Sigmoid colon (tissue), 7 donors: Measurements from ENCODE around the gene GLA. TPM values are rescaled to one million over a fixed set of nuclear protein-coding genes. Genes with fewer than 3 reads are reported as not detected.

ENCODE experiments used
- DNase-seq: peaks from one replicate; pipeline ENCODE4 v3.0.0-alpha.2; 2019
- H3K27ac ChIP-seq, 4 donors: fragments of 200-600 bp; sonication (generic); one replicate each; pipeline ENCODE4 v1.5.1; 2016 to 2019; ENCODE audit warnings: mild to moderate bottlenecking in 1 of 4
- H3K27me3 ChIP-seq, 3 donors: fragments of 200-600 bp; sonication (generic); one replicate each; pipeline ENCODE4 v1.5.1; 2019; ENCODE audit warnings: mild to moderate bottlenecking in 1 of 3
- H3K36me3 ChIP-seq, 4 donors: fragments of 200-600 bp; sonication (generic); one replicate each; pipeline ENCODE4 v1.5.1; 2016 to 2019
- H3K4me1 ChIP-seq, 4 donors: fragments of 200-600 bp; sonication (generic); one replicate each; pipeline ENCODE4 v1.5.1; 2017 to 2019
- H3K4me3 ChIP-seq, 4 donors: fragments of 200-600 bp; sonication (generic); one replicate each; pipeline ENCODE4 v1.5.1; 2017 to 2019; ENCODE audit warnings: mild to moderate bottlenecking in 2 of 4, moderate library complexity in 1 of 4
- H3K9me3 ChIP-seq, 4 donors: fragments of 200-600 bp in 3 of 4; sonication (generic) in 3 of 4; one replicate each; pipeline versions ENCODE4 v1.5.1 to v1.6.1; 2013 to 2019
- EP300 ChIP-seq, 4 donors: sonication (generic); formaldehyde crosslinking; IDR thresholded peaks; one replicate each; pipeline ENCODE4 v1.6.1; 2017; ENCODE audit warnings: antibody characterized with exemption in 4 of 4
- POLR2A ChIP-seq, 2 donors: fragments of 450-650 bp; IDR thresholded peaks; one replicate each; pipeline ENCODE4 v1.6.1; 2016; ENCODE audit warnings: antibody characterized with exemption in 2 of 2, mild to moderate bottlenecking in 2 of 2, moderate library complexity in 2 of 2
- POLR2AphosphoS5 ChIP-seq, 4 donors: sonication (generic); formaldehyde crosslinking; IDR thresholded peaks; one replicate each; pipeline ENCODE4 v1.6.1; 2017; ENCODE audit warnings: antibody characterized with exemption in 4 of 4
- WGBS, 2 donors: extraction: QIAGEN DNeasy Blood & Tissue Kit; methylation state at CpG; one replicate each; pipeline ENCODE4 v1.1.7; 2013; 5-methylcytosine and 5-hydroxymethylcytosine counted together
- intact Hi-C: fragments of 100-400 bp; cut with DNase I; formaldehyde crosslinking; loops from one replicate; pipeline ENCODE4 v1.15.1; 2023
- polyA plus RNA-seq, 3 donors: library from polyadenylated mRNA; stranded (reverse); fragments of 200-250 nt; gene quantifications; one replicate each; pipeline ENCODE4 v1.2.3, GENCODE V29; 2013
- total RNA-seq, 4 donors: library from RNA; depleted of rRNA; stranded (reverse); fragments of >200 nt; gene quantifications; one replicate each; pipeline ENCODE4 v1.1.0, GENCODE V29; 2016
- TF ChIP-seq, protein P1 (sequence below), 4 experiments: fragments of 450-650 bp in 3 of 4; fragments of 200-600 bp in 1 of 4; IDR thresholded peaks; one replicate each; pipeline ENCODE4 v1.5.1; 2016 to 2019; ENCODE audit warnings: antibody characterized with exemption in 4 of 4, mild to moderate bottlenecking in 3 of 4, moderate library complexity in 2 of 4
- donor health status: healthy with polysubstance abuse.
- donor health status: Bipolar disorder and iron deficiency.
- donor health status: healthy.

The GLA gene
- total and polyA plus RNA-seq, 7 donors, result 6.0 to 24.0 (median 14.1) TPM

- no peak overlapping the region for H3K27ac ChIP-seq
- DNase-seq, result no peak
- TF ChIP-seq EP300 (IDR thresholded peaks at IDR 0.05) (no peak), POLR2AphosphoS5 (IDR thresholded peaks at IDR 0.05) (no peak), POLR2A (IDR thresholded peaks at IDR 0.05) (no peak)
- TF ChIP-seq, protein P1, sequence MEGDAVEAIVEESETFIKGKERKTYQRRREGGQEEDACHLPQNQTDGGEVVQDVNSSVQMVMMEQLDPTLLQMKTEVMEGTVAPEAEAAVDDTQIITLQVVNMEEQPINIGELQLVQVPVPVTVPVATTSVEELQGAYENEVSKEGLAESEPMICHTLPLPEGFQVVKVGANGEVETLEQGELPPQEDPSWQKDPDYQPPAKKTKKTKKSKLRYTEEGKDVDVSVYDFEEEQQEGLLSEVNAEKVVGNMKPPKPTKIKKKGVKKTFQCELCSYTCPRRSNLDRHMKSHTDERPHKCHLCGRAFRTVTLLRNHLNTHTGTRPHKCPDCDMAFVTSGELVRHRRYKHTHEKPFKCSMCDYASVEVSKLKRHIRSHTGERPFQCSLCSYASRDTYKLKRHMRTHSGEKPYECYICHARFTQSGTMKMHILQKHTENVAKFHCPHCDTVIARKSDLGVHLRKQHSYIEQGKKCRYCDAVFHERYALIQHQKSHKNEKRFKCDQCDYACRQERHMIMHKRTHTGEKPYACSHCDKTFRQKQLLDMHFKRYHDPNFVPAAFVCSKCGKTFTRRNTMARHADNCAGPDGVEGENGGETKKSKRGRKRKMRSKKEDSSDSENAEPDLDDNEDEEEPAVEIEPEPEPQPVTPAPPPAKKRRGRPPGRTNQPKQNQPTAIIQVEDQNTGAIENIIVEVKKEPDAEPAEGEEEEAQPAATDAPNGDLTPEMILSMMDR (IDR thresholded peaks at IDR 0.05), result no peak
- WGBS, 2 donors, result 94 to 100% methylated on average over 1 of the region's 1 CpG
- no peaks in the 10 kb centered on the region for H3K36me3 ChIP-seq
- H3K27me3 ChIP-seq, result no peaks in the 10 kb centered on the region
- no peaks in the 10 kb centered on the region for H3K4me1 ChIP-seq
- H3K9me3 ChIP-seq, result no peaks in the 10 kb centered on the region
- intact Hi-C loops, result no loop called here
- H3K4me3 ChIP-seq, result no peak overlapping the region
These were observed 42.4 kb downstream of the GLA start for GRCh38 chrX:101365301-101365795.

- intact Hi-C loops, result no loop called here
- no peaks in the 10 kb centered on the region for H3K9me3 ChIP-seq
These were observed 45.0 kb downstream of the GLA start for GRCh38 chrX:101362757-101363156.

DNA sequence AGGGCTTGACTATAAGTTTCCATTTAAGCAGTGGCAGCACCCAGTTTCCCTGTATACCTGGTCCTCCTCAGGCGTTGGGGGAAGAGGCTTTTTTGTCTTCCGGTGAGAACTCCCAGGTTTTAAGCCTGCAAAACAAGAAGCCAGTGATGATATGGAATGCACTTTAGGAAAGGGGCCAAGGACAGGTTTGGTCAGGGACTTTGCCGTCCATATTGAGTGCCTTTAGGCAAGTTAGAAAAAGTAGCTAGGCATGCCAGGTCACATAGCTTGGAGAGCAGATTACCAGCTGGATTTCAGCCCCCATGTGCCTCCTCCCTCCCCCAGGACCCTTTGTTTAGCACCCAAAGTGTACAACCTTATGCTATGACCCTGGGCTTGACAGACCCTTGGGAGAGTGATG is 45.6 kb downstream of the GLA start:
- no peaks in the 10 kb centered on the region for H3K9me3 ChIP-seq
- no peaks in the 10 kb centered on the region for H3K27me3 ChIP-seq
- TF ChIP-seq, protein P1 (IDR thresholded peaks at IDR 0.05), result no peak
- TF ChIP-seq POLR2A (IDR thresholded peaks at IDR 0.05) (no peak), EP300 (IDR thresholded peaks at IDR 0.05) (no peak), POLR2AphosphoS5 (IDR thresholded peaks at IDR 0.05) (no peak)
- DNase-seq, result no peak
- H3K27ac ChIP-seq, result no peak overlapping the region
- H3K4me1 ChIP-seq, result no peaks in the 10 kb centered on the region
- H3K4me3 ChIP-seq, result no peak overlapping the region
- no peaks in the 10 kb centered on the region for H3K36me3 ChIP-seq
- intact Hi-C loops, result no loop called here
- 88 to 89% methylated on average over 3 of the region's 3 CpGs for WGBS, 2 donors

More at GRCh38 chrX:101362757-101363156, 45.0 kb downstream of the GLA start:
- no peak overlapping the region for H3K4me3 ChIP-seq
- TF ChIP-seq, protein P1 (IDR thresholded peaks at IDR 0.05), result no peak
- no peak for TF ChIP-seq EP300 (IDR thresholded peaks at IDR 0.05)
- TF ChIP-seq POLR2A (IDR thresholded peaks at IDR 0.05), result no peak
- TF ChIP-seq POLR2AphosphoS5 (IDR thresholded peaks at IDR 0.05), result no peak
- H3K4me1 ChIP-seq, result no peaks in the 10 kb centered on the region
- no peak overlapping the region for H3K27ac ChIP-seq
- no peaks in the 10 kb centered on the region for H3K36me3 ChIP-seq
- no peaks in the 10 kb centered on the region for H3K27me3 ChIP-seq
- DNase-seq, result no peak

DNA sequence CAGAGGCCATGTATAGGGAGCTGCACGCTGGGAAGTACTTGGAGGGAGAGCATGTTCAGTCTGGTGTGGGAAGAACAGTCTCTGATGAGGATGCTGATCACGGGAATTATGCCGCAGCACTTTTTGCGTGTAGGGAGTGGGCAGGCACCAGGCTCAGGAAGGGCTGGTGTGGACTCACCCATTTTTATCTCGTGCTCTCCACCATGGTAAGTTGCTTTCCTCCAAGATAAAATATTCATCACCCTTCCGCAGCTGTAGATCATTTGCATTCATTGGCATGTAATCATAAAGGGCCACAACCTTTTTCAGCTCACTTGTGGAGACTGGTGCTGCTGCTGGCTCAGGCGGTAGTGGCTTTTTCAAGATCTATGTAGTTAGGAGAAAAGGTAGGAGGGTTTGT is 47.3 kb downstream of the GLA start:
- WGBS, 2 donors, result 65 to 81% methylated on average over 7 of the region's 7 CpGs
- DNase-seq, result no peak
- no peaks in the 10 kb centered on the region for H3K9me3 ChIP-seq
- TF ChIP-seq POLR2AphosphoS5 (IDR thresholded peaks at IDR 0.05) (no peak), POLR2A (IDR thresholded peaks at IDR 0.05) (no peak), EP300 (IDR thresholded peaks at IDR 0.05) (no peak)
- TF ChIP-seq, protein P1 (IDR thresholded peaks at IDR 0.05), result no peak
- H3K36me3 ChIP-seq, result no peaks in the 10 kb centered on the region
- no peak overlapping the region for H3K27ac ChIP-seq
- intact Hi-C loops, result no loop called here
- no peaks in the 10 kb centered on the region for H3K27me3 ChIP-seq
- no peak overlapping the region for H3K4me3 ChIP-seq
- no peaks in the 10 kb centered on the region for H3K4me1 ChIP-seq

DNA sequence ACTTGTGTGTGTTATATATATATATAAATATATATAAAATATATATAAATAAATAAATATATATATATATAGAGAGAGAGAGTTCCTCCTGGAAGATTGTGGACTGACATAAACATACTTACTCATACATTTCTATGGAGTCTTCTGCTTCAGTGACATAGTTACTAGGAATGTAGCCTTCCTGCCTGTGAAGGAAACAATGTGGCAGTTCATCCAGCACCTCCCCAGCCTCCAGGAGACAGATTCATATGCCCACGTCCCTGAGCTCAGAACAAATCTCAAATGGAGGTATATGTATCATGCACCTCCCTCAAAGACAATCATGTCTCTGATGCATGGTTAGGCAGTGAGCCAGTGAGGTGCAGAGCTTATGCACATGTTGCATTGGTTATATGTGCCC is 47.8 kb downstream of the GLA start:
- Histone ChIP-seq H3K27me3 (no peaks in the 10 kb centered on the region), H3K36me3 (no peaks in the 10 kb centered on the region), H3K4me3 (no peak overlapping the region), H3K27ac (no peak overlapping the region), H3K9me3 (no peaks in the 10 kb centered on the region), H3K4me1 (no peaks in the 10 kb centered on the region)
- DNase-seq, result no peak
- 87 to 96% methylated on average over 1 of the region's 1 CpG for WGBS, 2 donors
- TF ChIP-seq POLR2AphosphoS5 (IDR thresholded peaks at IDR 0.05) (no peak), POLR2A (IDR thresholded peaks at IDR 0.05) (no peak), EP300 (IDR thresholded peaks at IDR 0.05) (no peak)
- TF ChIP-seq, protein P1 (IDR thresholded peaks at IDR 0.05), result no peak
- intact Hi-C loops, result no loop called here
